Urinary bladder (tissue), 4 donors: Measurements from ENCODE around the gene ZNF365. TPM values are rescaled to one million over a fixed set of nuclear protein-coding genes. Genes with fewer than 3 reads are reported as not detected.

Experiments
- DNase-seq: peaks from one replicate; pipeline ENCODE4 v3.0.0-alpha.2; 2015; ENCODE audit errors: extremely low spot score
- H3K27ac ChIP-seq: one replicate; pipeline ENCODE4 v1.5.1; 2013; ENCODE audit warnings: low read depth, mild to moderate bottlenecking, moderate library complexity
- H3K36me3 ChIP-seq: one replicate; pipeline ENCODE4 v1.6.1; 2013; ENCODE audit warnings: mild to moderate bottlenecking, moderate library complexity; ENCODE audit not compliant: insufficient read depth
- H3K4me1 ChIP-seq: one replicate; pipeline ENCODE4 v1.6.1; 2013; ENCODE audit warnings: mild to moderate bottlenecking, moderate library complexity; ENCODE audit not compliant: insufficient read depth
- H3K4me3 ChIP-seq: one replicate; pipeline ENCODE4 v1.5.1; 2013; ENCODE audit warnings: low read depth, low read length
- WGBS: extraction: QIAGEN DNeasy Blood & Tissue Kit; methylation state at CpG from one replicate; pipeline ENCODE4 v1.1.7; 2013; 5-methylcytosine and 5-hydroxymethylcytosine counted together
- polyA plus RNA-seq: library from polyadenylated mRNA; stranded (reverse); fragments of 200-250 nt; gene quantifications from one replicate; pipeline ENCODE4 v1.2.3, GENCODE V29; 2013
- small RNA-seq: library from RNA; depleted of rRNA; stranded (forward); fragments of <200 nt; gene quantifications from one replicate; pipeline ENCODE3, GENCODE V24; 2014
- total RNA-seq: library from RNA; depleted of rRNA; stranded (reverse); fragments of >200 nt; gene quantifications from one replicate; pipeline ENCODE4 v1.2.3, GENCODE V29; 2014
- donor health status: healthy with polysubstance abuse.
- donor health status: healthy.

The ZNF365 gene
- total and polyA plus RNA-seq, 2 donors: 0.10 to 0.85 TPM

DNA sequence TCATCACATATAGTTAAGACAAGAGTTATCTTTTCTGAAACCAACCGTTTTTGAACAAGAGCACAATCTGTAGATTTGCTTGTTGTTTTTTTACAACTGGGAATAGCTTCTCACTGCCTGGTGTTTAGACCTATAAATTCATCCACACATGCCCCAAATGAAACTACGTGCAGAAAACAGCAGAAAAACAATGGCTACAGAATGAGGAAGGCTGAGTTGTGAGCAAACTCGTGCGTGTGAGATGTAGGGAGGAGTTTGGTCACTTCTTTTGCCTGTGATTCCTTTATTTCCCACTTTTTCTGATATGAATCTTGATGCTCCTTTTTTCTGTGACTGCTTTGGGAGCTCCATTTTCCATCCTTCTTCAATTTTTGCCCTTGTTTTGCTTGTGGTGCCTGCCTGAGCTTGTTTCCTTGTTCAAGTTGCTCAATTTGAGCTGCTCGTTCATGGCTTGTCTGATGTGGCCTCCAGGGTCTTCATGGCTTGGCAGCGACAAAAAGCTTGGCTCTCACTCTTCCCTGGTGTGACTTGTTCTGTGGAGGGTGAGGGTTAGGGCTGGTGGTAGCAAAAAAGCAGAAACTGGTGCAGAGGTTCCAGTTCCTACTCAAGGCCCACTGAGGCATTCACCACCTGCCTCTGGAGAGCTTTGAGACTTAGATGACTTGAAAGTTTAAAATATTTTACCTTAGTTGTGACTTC lies 76.9 kb downstream of the ZNF365 start:
- H3K36me3 ChIP-seq: no peaks in the 10 kb centered on the region
- 73% methylated on average over 6 of the region's 6 CpGs for WGBS
- peaks cover 1% of the 10 kb centered on the region for H3K4me1 ChIP-seq
- DNase-seq: no peak
- H3K4me3 ChIP-seq: no peak overlapping the region
- no peak overlapping the region for H3K27ac ChIP-seq

DNA sequence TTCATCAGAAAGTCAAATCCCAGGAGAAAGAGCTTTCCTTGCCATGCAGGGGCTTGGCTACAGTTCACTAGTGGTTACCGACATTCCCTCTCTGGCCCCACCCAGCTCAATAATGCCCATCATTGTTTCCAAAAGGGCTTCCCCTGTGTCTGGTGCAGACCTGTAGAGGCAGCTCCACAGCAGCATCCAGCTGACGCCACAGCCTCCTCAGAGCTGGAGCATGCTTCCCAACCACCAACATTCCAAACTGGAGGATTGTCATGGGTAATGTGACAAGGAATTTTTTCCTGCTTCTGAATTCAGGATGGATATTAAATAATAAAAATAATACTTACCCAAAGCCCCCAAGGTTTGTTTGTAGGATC lies 77.4 kb downstream of the ZNF365 start:
- Histone ChIP-seq H3K36me3 (no peaks in the 10 kb centered on the region), H3K4me3 (no peak overlapping the region), H3K27ac (no peak overlapping the region), H3K4me1 (peaks cover 1% of the 10 kb centered on the region)
- 92% methylated on average over 2 of the region's 2 CpGs for WGBS
- no peak for DNase-seq

Small RNA genes within 50 kb of the gene (small RNA-seq; reads per million reads assigned to genes)
- gene RN7SL591P: not detected

Other genes starting within 250 kb of the ZNF365 start
- gene RTKN2, start 105.5 kb upstream of the ZNF365 start, total RNA-seq: 12.2 TPM
- gene RTKN2, start 105.5 kb upstream of the ZNF365 start, polyA plus RNA-seq: 0.06 TPM